HepG2 (cell line): ENCODE data around the gene PPM1F. TPM values are rescaled to one million over a fixed set of nuclear protein-coding genes. Genes with fewer than 3 reads are reported as not detected.

Experiments used
- ATAC-seq: fragments of 200-7000 bp; cut with Tn5 transposase; 3 replicates; pipeline ENCODE4 v1.9.1; 2020; ENCODE audit warnings: mild to moderate bottlenecking, moderate library complexity
- BruUV-seq: library from RNA; stranded (reverse); fragments of 400-500 nt; replicated peaks from 2 replicates; lab custom pipeline; 2021; lab: Mats Ljungman, UMichigan
- CTCF ChIA-PET: fragments of 300-600 bp; formaldehyde crosslinking; extraction: SDS; loops from one replicate; lab custom pipeline; 2021; ENCODE audit warnings: low total read pairs, inconsistent platforms, low intra/inter-chr PET ratio; lab: Yijun Ruan, JAX
- POLR2A ChIA-PET: fragments of 350-600 bp; sonication (Branson Sonifier 250); formaldehyde crosslinking; loops from one replicate; lab custom pipeline; 2020; ENCODE audit warnings: antibody characterized with exemption, inconsistent platforms; lab: Yijun Ruan, JAX
- DNase-seq: peaks from one replicate; pipeline ENCODE4 v3.0.0-alpha.2; 2015; ENCODE audit warnings: low spot score
- FAIRE-seq: peaks from 3 replicates; lab custom pipeline; 2011; peaks lifted over from hg19 to GRCh38; lab: Jason Lieb, UNC
- H2AFZ ChIP-seq: one replicate; pipeline ENCODE4 v1.6.1; 2011; ENCODE audit warnings: low read length, inconsistent platforms
- H3K27ac ChIP-seq: fragments of 300-600 bp; 3 replicates; pipeline ENCODE4 v1.8.0; 2011; ENCODE audit warnings: mixed run types, mild to moderate bottlenecking, mixed read lengths, low read length, inconsistent platforms; ENCODE audit not compliant: insufficient read depth; ENCODE audit errors: extremely low read length
- H3K27me3 ChIP-seq, 2 experiments: fragments of 200-600 bp in 1 of 2; 2 replicates in 1 of 2; 3 replicates in 1 of 2; pipeline versions ENCODE4 v1.6.0 to v1.8.0; 2011; ENCODE audit warnings: low read length in 2 of 2, mild to moderate bottlenecking in 2 of 2, moderate library complexity in 2 of 2, inconsistent platforms in 1 of 2; ENCODE audit not compliant: insufficient read depth in 2 of 2, control insufficient read depth in 1 of 2
- H3K36me3 ChIP-seq, 2 experiments: fragments of 200-600 bp in 1 of 2; replicated peaks in 1 of 2; 2 replicates in 1 of 2; 3 replicates in 1 of 2; pipeline versions ENCODE4 v1.5.1 to v1.8.0; 2011; ENCODE audit warnings: low read length in 2 of 2, inconsistent platforms in 1 of 2; ENCODE audit not compliant: insufficient read depth in 2 of 2, control insufficient read depth in 1 of 2
- H3K4me1 ChIP-seq: 2 replicates; pipeline ENCODE4 v1.5.1; 2012; ENCODE audit warnings: low read length, inconsistent platforms; ENCODE audit not compliant: insufficient read depth
- H3K4me2 ChIP-seq: 2 replicates; pipeline ENCODE4 v1.6.0; 2011; ENCODE audit warnings: low read depth, low read length, inconsistent platforms
- H3K4me3 ChIP-seq, 3 experiments: fragments of 200-600 bp in 1 of 3; sonication (generic), shearing (Covaris generic) in 1 of 3; replicated peaks in 1 of 3; 2 replicates each; pipeline ENCODE4 v1.5.1; 2011 to 2016; ENCODE audit warnings: low read length in 3 of 3, inconsistent platforms in 2 of 3, low read depth in 2 of 3, mild to moderate bottlenecking in 2 of 3, control low read depth in 1 of 3, mixed read lengths in 1 of 3; ENCODE audit not compliant: insufficient read depth in 1 of 3
- H3K79me2 ChIP-seq: one replicate; pipeline ENCODE4 v1.6.1; 2011; ENCODE audit warnings: low read length, inconsistent platforms; ENCODE audit not compliant: insufficient read depth
- H3K9ac ChIP-seq: 2 replicates; pipeline ENCODE4 v1.6.0; 2011; ENCODE audit warnings: mild to moderate bottlenecking, low read depth, low read length, inconsistent platforms; ENCODE audit not compliant: insufficient read depth
- H3K9me3 ChIP-seq: 2 replicates; pipeline ENCODE4 v1.5.1; 2012; ENCODE audit warnings: mild to moderate bottlenecking, low read length
- H4K20me1 ChIP-seq: 2 replicates; pipeline ENCODE4 v1.6.0; 2011; ENCODE audit warnings: inconsistent platforms, mild to moderate bottlenecking, low read length, moderate library complexity; ENCODE audit not compliant: insufficient read depth
- AGO2 ChIP-seq: fragments of 200-400 bp; formaldehyde crosslinking; optimal IDR thresholded peaks from 2 replicates; pipeline ENCODE3; 2017; ENCODE audit warnings: mild to moderate bottlenecking, low read depth, low read length, moderate library complexity
- BHLHE40 ChIP-seq: IDR thresholded peaks from 2 replicates; pipeline ENCODE4 v1.6.1; 2011; ENCODE audit warnings: low read length, improper control_type of control experiment
- GZF1 ChIP-seq: sonication (generic); formaldehyde crosslinking; IDR thresholded peaks from 2 replicates; pipeline ENCODE4 v1.5.1; 2020; ENCODE audit warnings: mild to moderate bottlenecking, missing genetic modification reagents
- HNRNPK ChIP-seq: fragments of 200-400 bp; formaldehyde crosslinking; IDR thresholded peaks from 2 replicates; pipeline ENCODE4 v1.6.1; 2018; ENCODE audit warnings: low read length, low read depth, moderate library complexity, mild to moderate bottlenecking; ENCODE audit not compliant: poor library complexity, severe bottlenecking
- MBNL3 ChIP-seq: fragments of 250-450 bp; sonication (Bioruptor Pico); conservative IDR thresholded peaks from 2 replicates; pipeline ENCODE4 v1.8.0; 2022; ENCODE audit warnings: mild to moderate bottlenecking, inconsistent platforms
- XBP1 ChIP-seq: sonication (generic); formaldehyde crosslinking; IDR thresholded peaks from 2 replicates; pipeline ENCODE4 v1.5.0; 2020; ENCODE audit warnings: missing genetic modification reagents
- ZFAT ChIP-seq: sonication (generic); formaldehyde crosslinking; conservative IDR thresholded peaks from 2 replicates; pipeline ENCODE4 v1.8.1; 2023; ENCODE audit warnings: missing genetic modification reagents, inconsistent platforms
- ZNF234 ChIP-seq: sonication (generic); formaldehyde crosslinking; conservative IDR thresholded peaks from 2 replicates; pipeline ENCODE4 v1.5.1; 2020; ENCODE audit warnings: mild to moderate bottlenecking, missing genetic modification reagents
- ZNF318 ChIP-seq: sonication (generic); formaldehyde crosslinking; IDR thresholded peaks from 2 replicates; pipeline ENCODE4 v1.4.0; 2020; ENCODE audit warnings: mild to moderate bottlenecking, missing genetic modification reagents
- ZNF501 ChIP-seq: sonication (generic); formaldehyde crosslinking; IDR thresholded peaks from 2 replicates; pipeline ENCODE4 v1.5.1; 2020; ENCODE audit warnings: mild to moderate bottlenecking, moderate library complexity, missing genetic modification reagents
- ZNF570 ChIP-seq: sonication (generic); formaldehyde crosslinking; IDR thresholded peaks from 2 replicates; pipeline ENCODE4 v1.4.0; 2020; ENCODE audit warnings: mild to moderate bottlenecking, missing genetic modification reagents, borderline replicate concordance
- ZNF619 ChIP-seq: sonication (generic); formaldehyde crosslinking; IDR thresholded peaks from 2 replicates; pipeline ENCODE4 v1.4.0; 2020; ENCODE audit warnings: mild to moderate bottlenecking, missing genetic modification reagents
- ZXDC ChIP-seq: sonication (generic); formaldehyde crosslinking; IDR thresholded peaks from 2 replicates; pipeline ENCODE4 v1.5.0; 2020; ENCODE audit warnings: mild to moderate bottlenecking, missing genetic modification reagents
- WGBS: methylation state at CpG from one replicate; pipeline ENCODE4 v1.1.6; 2017; ENCODE audit warnings: low lambda C conversion rate; 5-methylcytosine and 5-hydroxymethylcytosine counted together
- in situ Hi-C: cut with HindIII; loops from 2 replicates; pipeline ENCODE4 v1.10.0; 2017; ENCODE audit warnings: low pct_unique_long_range_greater_than_20kb; ENCODE audit not compliant: extremely low pct_ligation_motif_present
- intact Hi-C: fragments of 100-400 bp; cut with micrococcal nuclease; formaldehyde crosslinking; loops from one replicate; pipeline ENCODE4 v1.10.0; 2022; ENCODE audit not compliant: unreplicated experiment
- polyA plus RNA-seq, 8 experiments: library from polyadenylated mRNA; depleted of rRNA in 3 of 8; stranded (reverse) in 7 of 8; unstranded in 1 of 8; fragments of >200 nt; fragmentation: Illumina TruSeq in 4 of 8; extraction: Trizol in 4 of 8; gene quantifications; 2 replicates each; pipeline versions ENCODE4 v1.2.1 to v1.2.3, GENCODE V29; 2011 to 2016; ENCODE audit warnings: low read depth in 4 of 8, missing spikeins in 1 of 8, mixed read lengths in 1 of 8; ENCODE audit not compliant: insufficient read depth in 1 of 8
- total RNA-seq, 5 experiments: library from RNA; depleted of rRNA; stranded (reverse); fragments of >200 nt; fragmentation: Illumina TruSeq; extraction: Trizol; gene quantifications; 2 replicates each; pipeline ENCODE4 v1.2.3, GENCODE V29; 2016; ENCODE audit warnings: low read depth in 1 of 5

PPM1F gene
- total and polyA plus RNA-seq, 2 of the 13 experiments (the other 11 are each of a cell fraction or from before 2014, with no cell fraction given), result 11.0 to 19.6 TPM

DNA sequence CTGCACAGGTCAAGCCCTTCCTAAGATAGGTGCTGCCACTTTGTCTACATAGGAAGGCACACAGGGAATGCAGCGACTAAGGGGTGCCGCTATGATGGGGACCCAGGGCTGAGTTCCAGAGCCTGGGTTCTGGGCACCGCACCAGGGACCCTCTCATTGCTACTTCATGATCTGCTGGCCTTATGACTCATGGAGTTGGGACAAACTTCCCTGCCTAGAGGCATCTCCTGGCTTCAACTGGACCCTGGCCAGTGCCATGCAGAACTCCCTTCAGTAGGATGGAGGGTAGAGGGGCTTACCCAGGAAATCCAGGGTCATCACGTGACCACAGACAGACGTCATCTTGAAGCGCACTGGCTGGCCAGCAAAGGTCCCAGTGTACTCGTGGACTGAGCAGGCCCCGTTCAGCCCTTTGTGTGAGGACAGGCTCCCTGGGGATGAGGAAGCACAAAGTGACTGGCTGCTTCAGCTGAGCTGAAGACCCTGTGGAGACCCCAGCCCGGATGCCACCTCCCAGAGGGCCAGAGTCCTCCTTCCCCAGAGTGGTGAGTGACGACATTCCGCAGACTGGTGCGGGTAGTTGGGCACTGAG is 21.5 kb upstream of the PPM1F start:
- FAIRE-seq (no peak), DNase-seq (no peak), ATAC-seq (no peak)
- Histone ChIP-seq H2AFZ (no peak overlapping the region), H3K9ac (no peak overlapping the region), H3K4me1 (no peaks in the 10 kb centered on the region), H3K36me3 (peaks cover 24 to 61% of the 10 kb centered on the region in 2 experiments), H3K9me3 (no peaks in the 10 kb centered on the region), H3K4me3 (no peak overlapping the region), H3K27ac (no peak overlapping the region), H3K27me3 (no peaks in the 10 kb centered on the region), H4K20me1 (no peaks in the 10 kb centered on the region), H3K79me2 (no peaks in the 10 kb centered on the region), H3K4me2 (no peak overlapping the region)
- no TSS peak for BruUV-seq
- ChIA-PET POLR2A (no interaction called here), CTCF (no interaction called here)
- in situ Hi-C loops (no loop called here), intact Hi-C loops (no loop called here)
- 100% methylated on average over 3 of the region's 12 CpGs for WGBS
- TF ChIP-seq ZXDC, result no peak
- TF ChIP-seq ZNF570 (CRISPR knock-in tag), result no peak
- no peak for TF ChIP-seq ZFAT (CRISPR knock-in tag)
- no peak for TF ChIP-seq GZF1
- no peak for TF ChIP-seq AGO2
- no peak for TF ChIP-seq ZNF234 (CRISPR knock-in tag)
- TF ChIP-seq HNRNPK, result no peak
- TF ChIP-seq MBNL3 (CRISPR knock-in tag), result no peak
- no peak for TF ChIP-seq BHLHE40
- no peak for TF ChIP-seq ZNF318 (CRISPR knock-in tag)
- no peak for TF ChIP-seq ZNF501 (CRISPR knock-in tag)
- no peak for TF ChIP-seq ZNF619
- no peak for TF ChIP-seq XBP1
